K562 (cell line): ENCODE results near the gene FBXO44. TPM values are rescaled to one million over a fixed set of nuclear protein-coding genes. Genes with fewer than 3 reads are reported as not detected.
A peak's percentile ranks its signal among the peaks of the same experiment; 100 is the strongest.

ENCODE experiments used
- ARHGAP35 ChIP-seq: fragments of 450-650 bp; IDR thresholded peaks from 2 replicates; pipeline ENCODE4 v1.6.1; 2018; ENCODE audit not compliant: partially characterized antibody
- C11orf30 ChIP-seq: fragments of 450-650 bp; IDR thresholded peaks from 2 replicates; pipeline ENCODE4 v1.6.1; 2016; ENCODE audit warnings: low read depth, mild to moderate bottlenecking
- CBX1 ChIP-seq: sonication (generic); IDR thresholded peaks from 2 replicates; pipeline ENCODE4 v1.6.1; 2016; ENCODE audit warnings: antibody characterized with exemption, low read depth, mild to moderate bottlenecking
- E2F3 ChIP-seq: fragments of 250-450 bp; sonication (Bioruptor Pico); IDR thresholded peaks from 2 replicates; pipeline ENCODE4 v1.4.0; 2020; ENCODE audit warnings: mild to moderate bottlenecking
- GABPB1 ChIP-seq: sonication (generic); formaldehyde crosslinking; IDR thresholded peaks from 2 replicates; pipeline ENCODE4 v1.8.0; 2022; ENCODE audit warnings: mild to moderate bottlenecking, missing genetic modification reagents
- HDGF ChIP-seq: fragments of 450-650 bp; IDR thresholded peaks from 2 replicates; pipeline ENCODE4 v1.6.1; 2016
- HIVEP1 ChIP-seq: fragments of 250-450 bp; sonication (Bioruptor Pico); IDR thresholded peaks from 2 replicates; pipeline ENCODE4 v1.4.0; 2020; ENCODE audit warnings: mild to moderate bottlenecking
- JUND ChIP-seq, 2 experiments: IDR thresholded peaks; 2 replicates in 1 of 2; 3 replicates in 1 of 2; pipeline ENCODE4 v1.6.1; 2011; ENCODE audit warnings: borderline replicate concordance in 2 of 2, low read depth in 2 of 2, low read length in 2 of 2, improper control_type of control experiment in 1 of 2, missing biosample characterization in 1 of 2, missing genetic modification characterization in 1 of 2, missing genetic modification reagents in 1 of 2
- KDM4B ChIP-seq, 2 experiments: fragments of 450-650 bp in 1 of 2; sonication (generic) in 1 of 2; IDR thresholded peaks; 2 replicates each; pipeline ENCODE4 v1.6.1; 2016 to 2017; ENCODE audit warnings: borderline replicate concordance in 2 of 2, antibody characterized with exemption in 1 of 2, low read depth in 1 of 2, mild to moderate bottlenecking in 1 of 2
- MCM3 ChIP-seq: fragments of 450-650 bp; IDR thresholded peaks from 2 replicates; pipeline ENCODE4 v1.6.1; 2016
- MXI1 ChIP-seq: IDR thresholded peaks from 2 replicates; pipeline ENCODE4 v1.6.1; 2011; ENCODE audit warnings: low read depth, mild to moderate bottlenecking, improper control_type of control experiment, low read length
- NCOR1 ChIP-seq: fragments of 450-650 bp; IDR thresholded peaks from 2 replicates; pipeline ENCODE4 v1.6.1; 2016; ENCODE audit warnings: mild to moderate bottlenecking, moderate library complexity
- SP2 ChIP-seq: IDR thresholded peaks from 2 replicates; pipeline ENCODE4 v1.6.1; 2011; ENCODE audit warnings: mild to moderate bottlenecking, low read depth, low read length, moderate library complexity; ENCODE audit not compliant: poor library complexity, severe bottlenecking; ENCODE audit errors: extremely low read depth
- TFAM ChIP-seq: fragments of 250-450 bp; sonication (Bioruptor Pico); conservative IDR thresholded peaks from 2 replicates; pipeline ENCODE4 v1.5.0; 2021; ENCODE audit warnings: mild to moderate bottlenecking, moderate library complexity
- U2AF2 ChIP-seq: fragments of 200-400 bp; formaldehyde crosslinking; optimal IDR thresholded peaks from 2 replicates; pipeline ENCODE3; 2017; ENCODE audit warnings: low read depth, mild to moderate bottlenecking, low read length
- ZFP30 ChIP-seq: fragments of 250-450 bp; sonication (Bioruptor Pico); IDR thresholded peaks from 2 replicates; pipeline ENCODE4 v1.8.0; 2022; ENCODE audit warnings: moderate library complexity, mild to moderate bottlenecking, inconsistent platforms, borderline replicate concordance
- ZNF224 ChIP-seq: sonication (generic); formaldehyde crosslinking; IDR thresholded peaks from 2 replicates; pipeline ENCODE4 v1.8.0; 2022; ENCODE audit warnings: mild to moderate bottlenecking, missing genetic modification reagents
- ZNF274 ChIP-seq: IDR thresholded peaks from 2 replicates; pipeline ENCODE4 v1.6.1; 2011; ENCODE audit warnings: low read depth, mild to moderate bottlenecking, low read length, moderate library complexity, borderline replicate concordance
- ZNF584 ChIP-seq: fragments of 200-800 bp; sonication (Bioruptor generic); IDR thresholded peaks from 2 replicates; pipeline ENCODE4 v1.6.1; 2016; ENCODE audit warnings: low read depth, mild to moderate bottlenecking, missing genetic modification characterization, missing compliant biosample characterization
- ZNF699 ChIP-seq: fragments of 250-450 bp; sonication (Bioruptor Pico); IDR thresholded peaks from 2 replicates; pipeline ENCODE4 v1.8.0; 2021; ENCODE audit warnings: mild to moderate bottlenecking, moderate library complexity; ENCODE audit not compliant: insufficient replicate concordance
- polyA plus RNA-seq, 8 experiments: library from polyadenylated mRNA; depleted of rRNA in 4 of 8; stranded (reverse) in 5 of 8; unstranded in 3 of 8; fragments of >200 nt; fragmentation: Nextera tagmentation in 2 of 8; fragmentation: Illumina TruSeq in 1 of 8; extraction: Ambion mirVana in 2 of 8; extraction: Trizol in 1 of 8; gene quantifications; 2 replicates each; pipeline versions ENCODE4 v1.2.1 to v1.2.3, GENCODE V29; 2011 to 2014; ENCODE audit warnings: inconsistent platforms in 1 of 8, missing spikeins in 1 of 8
- total RNA-seq, 7 experiments: library from RNA; depleted of rRNA in 6 of 7; stranded (reverse); fragments of >200 nt in 6 of 7; fragmentation: Illumina TruSeq in 2 of 7; extraction: Trizol in 2 of 7; gene quantifications; 2 replicates each; pipeline versions ENCODE4 v1.2.1 to v1.2.3, GENCODE V29; 2011 to 2021; ENCODE audit warnings: low replicate concordance in 1 of 7
- TF ChIP-seq, protein P1 (sequence below): fragments of 450-650 bp; formaldehyde crosslinking; IDR thresholded peaks from 2 replicates; pipeline ENCODE4 v1.4.0; 2020; ENCODE audit warnings: mild to moderate bottlenecking, moderate library complexity
- TF ChIP-seq, protein P2 (sequence below): fragments of 450-650 bp; conservative IDR thresholded peaks from 2 replicates; pipeline ENCODE4 v1.6.1; 2016; ENCODE audit warnings: missing genetic modification characterization, low read depth, mild to moderate bottlenecking, missing compliant biosample characterization, moderate library complexity
- TF ChIP-seq, protein P3 (sequence below): fragments of 250-450 bp; sonication (Bioruptor Pico); IDR thresholded peaks from 2 replicates; pipeline ENCODE4 v1.6.1; 2021; ENCODE audit warnings: mild to moderate bottlenecking
- TF ChIP-seq, protein P4 (sequence below): IDR thresholded peaks from 2 replicates; pipeline ENCODE4 v1.6.1; 2011; ENCODE audit not compliant: insufficient read length; ENCODE audit errors: extremely low read depth

FBXO44 gene
- total and polyA plus RNA-seq, 9 of the 15 experiments (the other 6 are each of a cell fraction or from before 2014, with no cell fraction given), result 0.69 to 20.9 (median 6.7) TPM

DNA sequence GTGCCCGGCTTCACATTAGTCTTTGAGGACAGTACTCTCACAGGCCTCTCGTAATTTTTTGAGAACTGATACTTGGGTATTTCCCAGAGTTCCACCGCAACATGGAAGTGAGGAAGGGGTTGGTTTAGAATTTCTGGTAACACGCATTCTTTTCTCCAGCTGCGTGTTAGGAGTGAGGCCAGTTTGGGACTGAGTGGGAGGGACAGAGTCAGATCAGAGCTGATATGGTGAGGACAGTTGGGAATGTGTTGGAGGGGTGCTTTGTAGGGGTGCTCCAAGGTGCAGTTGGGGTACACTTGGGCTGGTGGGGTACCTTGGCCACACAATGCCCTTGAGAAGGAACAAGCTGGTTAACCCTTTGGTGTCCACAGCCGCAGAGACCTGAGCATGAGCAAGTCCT, 16.1 kb downstream of the FBXO44 start (continued):
- TF ChIP-seq, protein P1, sequence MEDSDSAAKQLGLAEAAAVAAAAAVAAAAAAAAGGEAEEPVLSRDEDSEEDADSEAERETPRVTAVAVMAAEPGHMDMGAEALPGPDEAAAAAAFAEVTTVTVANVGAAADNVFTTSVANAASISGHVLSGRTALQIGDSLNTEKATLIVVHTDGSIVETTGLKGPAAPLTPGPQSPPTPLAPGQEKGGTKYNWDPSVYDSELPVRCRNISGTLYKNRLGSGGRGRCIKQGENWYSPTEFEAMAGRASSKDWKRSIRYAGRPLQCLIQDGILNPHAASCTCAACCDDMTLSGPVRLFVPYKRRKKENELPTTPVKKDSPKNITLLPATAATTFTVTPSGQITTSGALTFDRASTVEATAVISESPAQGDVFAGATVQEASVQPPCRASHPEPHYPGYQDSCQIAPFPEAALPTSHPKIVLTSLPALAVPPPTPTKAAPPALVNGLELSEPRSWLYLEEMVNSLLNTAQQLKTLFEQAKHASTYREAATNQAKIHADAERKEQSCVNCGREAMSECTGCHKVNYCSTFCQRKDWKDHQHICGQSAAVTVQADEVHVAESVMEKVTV (CRISPR knock-in tag), result no peak
- TF ChIP-seq ZNF274, result no peak
- no peak for TF ChIP-seq NCOR1
- no peak for TF ChIP-seq ZNF699 (CRISPR knock-in tag)
- no peak for TF ChIP-seq JUND (IDR thresholded peaks at IDR 0.05; ENCODE audit: borderline replicate concordance, low read depth, low read length)
- peak; percentile 30; the same call in 1 of the 3 replicates for TF ChIP-seq JUND (tag; IDR thresholded peaks at IDR 0.05; ENCODE audit: borderline replicate concordance, low read depth, low read length)
- no peak for TF ChIP-seq TFAM
- TF ChIP-seq ZNF584 (CRISPR knock-in tag), result 0 out of 2 replicates have a peak, but pooled peaks have one; percentile 25
- TF ChIP-seq, protein P2, sequence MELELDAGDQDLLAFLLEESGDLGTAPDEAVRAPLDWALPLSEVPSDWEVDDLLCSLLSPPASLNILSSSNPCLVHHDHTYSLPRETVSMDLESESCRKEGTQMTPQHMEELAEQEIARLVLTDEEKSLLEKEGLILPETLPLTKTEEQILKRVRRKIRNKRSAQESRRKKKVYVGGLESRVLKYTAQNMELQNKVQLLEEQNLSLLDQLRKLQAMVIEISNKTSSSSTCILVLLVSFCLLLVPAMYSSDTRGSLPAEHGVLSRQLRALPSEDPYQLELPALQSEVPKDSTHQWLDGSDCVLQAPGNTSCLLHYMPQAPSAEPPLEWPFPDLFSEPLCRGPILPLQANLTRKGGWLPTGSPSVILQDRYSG, result no peak
- no peak for TF ChIP-seq GABPB1 (CRISPR knock-in tag)
- no peak for TF ChIP-seq ZFP30 (CRISPR knock-in tag)
- TF ChIP-seq KDM4B (IDR thresholded peaks at IDR 0.05; ENCODE audit: borderline replicate concordance in 2 of 2, low read depth in 1 of 2), result peak in 1 of 2 experiments; percentile 63; a peak in 1 of 4 replicates
- TF ChIP-seq E2F3 (CRISPR knock-in tag), result no peak
- TF ChIP-seq ZNF224 (CRISPR knock-in tag), result no peak
- no peak for TF ChIP-seq MXI1
- no peak; the same call in 1 of the 2 replicates for TF ChIP-seq CBX1
- TF ChIP-seq, protein P3, sequence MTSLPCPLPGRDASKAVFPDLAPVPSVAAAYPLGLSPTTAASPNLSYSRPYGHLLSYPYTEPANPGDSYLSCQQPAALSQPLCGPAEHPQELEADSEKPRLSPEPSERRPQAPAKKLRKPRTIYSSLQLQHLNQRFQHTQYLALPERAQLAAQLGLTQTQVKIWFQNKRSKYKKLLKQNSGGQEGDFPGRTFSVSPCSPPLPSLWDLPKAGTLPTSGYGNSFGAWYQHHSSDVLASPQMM, result no peak
- no peak for TF ChIP-seq U2AF2
- no peak for TF ChIP-seq MCM3
- TF ChIP-seq ARHGAP35, result no peak
- no peak for TF ChIP-seq SP2
- TF ChIP-seq HIVEP1 (CRISPR knock-in tag), result 0 out of 2 replicates have a peak, but pooled peaks have one; percentile 55
- TF ChIP-seq, protein P4, sequence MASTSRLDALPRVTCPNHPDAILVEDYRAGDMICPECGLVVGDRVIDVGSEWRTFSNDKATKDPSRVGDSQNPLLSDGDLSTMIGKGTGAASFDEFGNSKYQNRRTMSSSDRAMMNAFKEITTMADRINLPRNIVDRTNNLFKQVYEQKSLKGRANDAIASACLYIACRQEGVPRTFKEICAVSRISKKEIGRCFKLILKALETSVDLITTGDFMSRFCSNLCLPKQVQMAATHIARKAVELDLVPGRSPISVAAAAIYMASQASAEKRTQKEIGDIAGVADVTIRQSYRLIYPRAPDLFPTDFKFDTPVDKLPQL, result no peak
- TF ChIP-seq HDGF, result no peak
- TF ChIP-seq C11orf30, result no peak
